DMS153 treated with DMSO at 0.1 percent for 48 hours (cell line): ENCODE data around the gene USP15.

Source experiments
- DNase-seq: peaks from one replicate; lab custom pipeline; 2025; ENCODE audit not compliant: unreplicated experiment; lab: John Stamatoyannopoulos, UW

Gene USP15

DNA sequence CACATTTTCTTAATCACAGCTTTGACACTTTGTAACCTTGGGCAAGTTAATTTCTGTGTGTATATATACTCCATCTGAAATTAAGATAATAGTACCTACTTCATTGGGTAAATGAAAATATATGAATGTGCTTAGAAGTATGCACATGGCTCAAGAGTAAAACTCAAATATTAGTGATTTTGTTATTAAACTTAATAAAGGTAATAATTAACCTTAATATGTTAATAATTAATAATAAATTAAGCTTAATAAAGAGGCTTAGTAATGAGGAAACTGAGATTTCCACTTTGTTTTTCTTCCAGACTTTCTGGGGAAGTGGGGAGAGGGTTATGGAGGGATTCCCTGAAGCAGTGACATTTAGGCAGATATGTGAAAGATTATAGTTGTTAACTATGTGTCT is 19.8 kb downstream of the USP15 start:
- DNase-seq = no peak

DNA sequence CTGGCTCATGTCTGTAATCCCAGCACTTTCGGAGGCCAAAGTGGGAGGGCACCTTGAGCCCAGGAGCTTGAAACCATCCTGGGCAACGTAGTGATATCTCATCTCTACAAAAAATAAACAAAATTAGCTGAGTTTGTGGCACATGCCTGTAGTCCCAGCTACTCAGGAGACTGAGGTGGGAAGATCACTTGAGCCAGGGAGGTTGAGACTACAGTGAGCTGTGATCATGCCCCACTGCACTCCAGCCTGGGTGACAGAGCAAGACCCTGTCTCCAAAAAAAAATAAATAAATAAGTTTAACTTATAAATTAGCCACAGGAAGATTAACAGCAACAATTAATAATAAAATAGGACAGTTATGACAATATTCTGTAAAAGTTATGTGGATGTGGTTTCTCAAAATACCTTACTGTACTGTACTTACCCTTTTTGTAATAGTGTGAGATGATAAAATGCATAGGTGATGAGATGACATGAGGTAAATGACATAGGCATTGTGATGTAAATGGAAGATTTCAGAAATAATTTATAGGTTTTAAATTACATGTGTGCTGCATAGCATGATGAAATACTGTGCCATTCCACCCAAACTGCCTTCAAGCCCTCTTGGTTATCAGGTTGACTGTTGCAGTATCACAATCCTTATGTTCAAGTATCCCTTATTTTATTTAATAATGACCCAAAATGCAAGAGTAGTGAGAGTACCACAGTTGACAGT is 22.0 kb downstream of the USP15 start:
- DNase-seq = no peak

DNA sequence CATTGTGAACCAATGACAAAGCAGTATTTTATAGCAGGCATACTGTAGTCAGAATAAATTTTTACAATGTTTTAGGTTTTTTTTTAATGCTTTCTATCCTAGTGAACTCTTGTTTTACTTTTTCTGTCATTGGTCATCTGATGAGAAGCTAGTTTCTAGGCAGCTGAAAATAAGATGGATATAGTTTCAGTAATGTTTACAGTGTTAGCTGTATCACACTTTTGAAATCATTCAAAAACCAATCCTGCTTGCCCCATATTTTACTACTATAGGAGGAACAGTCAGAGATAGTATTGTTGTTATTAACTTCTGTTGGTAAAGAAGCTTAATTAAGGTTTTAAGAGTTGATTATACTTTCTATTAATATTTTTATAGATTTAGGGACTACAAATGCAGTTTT is 24.5 kb downstream of the USP15 start:
- no peak for DNase-seq

DNA sequence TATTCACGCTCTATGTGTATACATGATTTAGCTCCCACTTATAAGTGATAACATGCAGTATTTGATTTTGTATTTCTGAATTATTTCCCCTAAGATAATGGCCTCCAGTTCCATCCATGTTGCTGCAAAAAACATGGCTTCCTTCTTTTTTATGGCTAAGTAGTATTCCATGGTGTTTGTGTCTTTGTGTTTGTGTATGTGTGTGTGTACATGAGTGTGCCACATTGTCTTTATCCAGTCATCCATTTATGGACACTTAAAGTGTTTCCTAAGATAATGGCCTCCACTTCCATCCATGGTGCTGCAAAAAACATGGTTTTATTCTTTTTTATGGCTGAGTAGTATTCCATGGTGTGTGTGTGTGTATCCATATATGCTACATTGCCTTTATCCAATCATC is 25.1 kb downstream of the USP15 start:
- DNase-seq = no peak

DNA sequence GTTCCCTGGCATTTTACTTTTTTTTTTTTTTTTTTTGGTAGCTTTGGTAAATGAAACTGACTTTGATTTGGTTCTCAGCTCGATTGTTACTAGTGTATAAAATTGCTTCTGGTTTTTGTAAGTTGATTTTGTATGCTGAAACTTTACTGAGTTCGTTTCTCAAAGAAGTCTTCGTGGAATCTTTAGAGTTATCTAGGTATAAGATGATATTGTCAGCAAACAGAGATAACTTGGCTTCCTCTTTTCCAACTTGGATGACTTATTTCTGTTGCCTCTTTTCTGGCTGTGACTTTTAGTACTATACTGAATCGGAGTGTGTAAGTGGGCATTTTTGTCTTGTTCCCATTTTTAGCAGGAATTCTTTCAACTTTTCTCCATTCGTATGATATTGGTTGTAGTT is 28.1 kb downstream of the USP15 start:
- no peak for DNase-seq

DNA sequence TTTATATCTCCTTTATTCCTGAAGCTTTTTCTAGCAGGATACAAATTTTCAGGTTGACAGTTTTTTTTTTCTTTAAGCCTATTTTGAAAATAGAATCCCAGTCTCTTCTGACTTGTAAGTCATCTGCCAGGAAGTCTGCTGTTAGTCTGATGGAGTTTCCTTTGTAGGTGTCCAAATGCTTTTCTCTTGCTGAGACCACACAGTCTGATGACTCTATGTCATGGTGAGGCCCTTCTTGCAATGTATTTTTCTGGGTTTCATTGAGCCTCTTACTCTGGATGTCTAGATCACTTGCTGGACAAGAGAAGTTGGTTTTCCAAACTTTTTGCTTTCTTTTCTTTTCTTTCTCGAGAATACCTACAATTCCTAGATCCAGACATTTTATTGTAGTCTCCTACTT is 30.6 kb downstream of the USP15 start:
- no peak for DNase-seq

DNA sequence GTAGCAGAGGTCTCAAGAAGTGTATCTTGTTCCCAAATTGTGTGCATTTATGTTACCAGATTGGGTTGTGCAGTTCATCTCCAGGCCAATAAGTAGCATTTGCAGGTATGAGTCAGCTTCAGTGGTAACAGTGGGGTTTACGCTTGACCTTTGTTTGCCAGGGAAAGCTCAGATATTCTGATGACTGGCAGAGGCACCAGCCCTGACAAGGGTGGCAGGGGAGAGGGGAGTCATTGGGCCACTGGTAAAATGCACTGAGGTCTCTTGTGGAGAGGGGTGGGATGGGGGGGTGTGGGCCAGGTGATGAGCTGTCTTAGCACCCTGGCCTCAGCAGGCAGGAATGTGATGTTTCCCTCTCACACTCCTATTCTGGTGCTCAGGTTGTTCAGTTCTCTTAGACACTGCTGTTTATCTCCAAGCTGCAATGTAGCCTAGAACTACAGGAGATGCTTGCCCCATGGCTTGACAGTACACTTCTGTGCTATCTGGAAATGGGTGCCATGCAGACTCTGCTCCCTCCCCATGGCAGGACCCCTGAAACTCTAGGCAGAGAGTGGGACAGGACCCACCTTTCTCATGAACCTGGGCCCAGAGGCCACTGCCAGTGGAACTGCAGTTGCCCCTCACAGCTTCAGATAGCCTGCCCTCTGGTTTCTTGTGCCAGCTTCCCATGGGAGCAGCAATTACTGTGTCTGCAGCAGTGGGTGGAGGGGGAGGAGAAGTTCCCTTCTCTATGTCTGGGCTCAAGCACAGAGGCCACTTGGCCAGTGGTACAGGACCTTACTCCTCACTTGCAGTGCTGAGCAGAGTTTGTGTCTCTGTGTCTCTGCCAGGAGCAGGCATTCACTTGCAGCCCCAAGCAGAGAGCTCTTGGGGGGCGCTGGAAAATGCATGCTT is 31.9 kb downstream of the USP15 start:
- DNase-seq = no peak

DNA sequence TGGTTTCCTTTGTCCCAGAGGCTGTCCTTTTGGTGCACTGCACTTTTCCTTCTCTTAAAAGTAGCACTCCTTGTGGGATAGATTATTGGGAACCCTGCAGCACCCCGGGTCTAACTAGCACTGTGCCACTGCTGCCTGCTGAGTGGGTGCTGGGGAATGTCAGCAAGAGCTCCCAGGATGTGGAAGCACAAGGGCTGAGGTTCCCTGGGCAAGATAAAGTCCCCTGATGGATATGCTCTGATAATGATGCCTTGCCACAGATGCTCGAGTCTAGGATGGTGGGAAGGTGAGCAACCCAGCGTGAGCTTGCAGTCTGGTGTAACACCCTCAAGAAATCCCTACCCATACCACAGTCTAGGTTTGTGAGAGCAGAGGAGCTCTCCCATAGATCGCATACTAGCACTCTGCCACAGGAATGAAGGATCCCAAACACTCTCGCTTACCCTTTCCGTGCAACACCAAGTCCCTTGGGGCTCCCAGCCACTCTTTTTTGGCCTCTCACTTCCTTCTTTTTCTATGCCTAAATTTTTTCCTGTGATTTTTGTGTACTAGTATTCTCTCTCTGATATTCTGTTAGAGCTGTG is 32.6 kb downstream of the USP15 start:
- no peak for DNase-seq

DNA sequence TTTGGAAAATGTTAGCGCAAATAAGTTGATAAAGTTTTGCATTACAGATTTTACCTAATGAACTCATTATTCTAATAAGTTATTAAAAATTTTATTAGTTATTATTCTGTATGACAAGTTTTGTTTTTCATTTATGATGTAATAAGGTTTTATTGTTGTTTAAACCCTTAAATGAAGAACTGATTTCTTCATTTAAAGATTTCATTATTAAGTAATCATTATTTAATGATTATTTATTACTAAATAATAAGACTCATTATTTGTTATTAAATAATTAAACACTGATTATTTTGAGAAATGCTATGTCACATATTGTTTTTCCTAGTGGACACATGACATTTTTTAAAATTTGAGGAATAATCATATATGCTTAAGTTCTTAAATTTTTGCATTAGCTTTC is 34.2 kb downstream of the USP15 start:
- DNase-seq = no peak

DNA sequence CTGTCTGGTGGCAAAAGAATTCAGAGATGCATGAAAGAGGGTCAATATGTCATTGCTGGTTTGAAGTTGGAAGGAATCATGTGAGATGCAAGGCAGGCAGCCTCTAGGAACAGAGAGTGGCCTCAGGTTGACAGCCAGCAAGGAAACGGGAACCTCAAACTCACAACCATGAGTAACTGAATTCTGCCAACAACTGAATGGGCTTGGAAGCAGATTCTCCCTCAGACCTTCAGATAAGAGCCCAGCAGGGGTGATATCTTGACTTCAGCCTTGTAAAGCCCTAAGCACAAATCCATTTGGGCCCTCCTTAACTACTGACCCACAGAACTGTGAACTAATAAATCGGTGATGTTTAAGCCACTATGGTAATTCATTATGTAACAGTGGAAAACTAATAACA is 35.8 kb downstream of the USP15 start:
- DNase-seq = no peak

DNA sequence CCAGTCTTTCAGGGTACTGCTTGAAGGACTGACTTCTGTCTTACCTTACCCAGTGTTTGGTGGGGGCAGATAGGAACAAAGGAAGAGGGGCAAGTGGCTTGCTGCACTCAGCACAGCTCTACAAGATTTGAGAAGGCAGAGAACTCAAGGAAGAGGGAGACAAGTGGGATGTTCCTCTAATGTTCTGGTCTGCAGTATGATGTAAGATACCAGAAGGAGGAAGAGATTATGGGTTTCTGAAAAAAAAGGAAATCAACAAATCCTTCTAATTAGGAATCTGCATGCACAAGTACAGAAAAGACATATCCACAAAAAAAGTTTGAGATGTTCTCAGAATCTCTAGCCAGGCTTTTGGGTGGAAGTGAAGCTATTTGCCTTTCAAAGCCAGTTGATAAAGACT is 37.1 kb downstream of the USP15 start:
- DNase-seq = no peak

DNA sequence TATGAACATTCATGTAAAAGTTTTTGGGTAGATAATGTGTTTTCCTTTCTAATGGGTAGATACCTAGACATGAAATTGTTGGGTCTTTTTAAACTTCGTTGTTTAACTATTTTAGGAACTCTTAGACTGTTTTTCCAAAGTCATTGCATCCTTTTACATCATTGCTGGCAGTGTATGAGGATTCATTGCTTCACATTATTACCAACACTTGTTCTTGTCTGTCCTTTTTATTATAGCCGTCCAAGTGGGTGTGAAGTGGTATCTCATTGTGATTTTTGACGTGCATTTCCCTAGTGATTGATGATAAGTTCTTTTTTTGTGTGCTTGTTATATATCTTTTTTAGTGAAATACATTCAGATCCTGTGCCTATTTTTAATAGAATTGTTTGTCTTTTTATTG is 39.4 kb downstream of the USP15 start:
- no peak for DNase-seq

DNA sequence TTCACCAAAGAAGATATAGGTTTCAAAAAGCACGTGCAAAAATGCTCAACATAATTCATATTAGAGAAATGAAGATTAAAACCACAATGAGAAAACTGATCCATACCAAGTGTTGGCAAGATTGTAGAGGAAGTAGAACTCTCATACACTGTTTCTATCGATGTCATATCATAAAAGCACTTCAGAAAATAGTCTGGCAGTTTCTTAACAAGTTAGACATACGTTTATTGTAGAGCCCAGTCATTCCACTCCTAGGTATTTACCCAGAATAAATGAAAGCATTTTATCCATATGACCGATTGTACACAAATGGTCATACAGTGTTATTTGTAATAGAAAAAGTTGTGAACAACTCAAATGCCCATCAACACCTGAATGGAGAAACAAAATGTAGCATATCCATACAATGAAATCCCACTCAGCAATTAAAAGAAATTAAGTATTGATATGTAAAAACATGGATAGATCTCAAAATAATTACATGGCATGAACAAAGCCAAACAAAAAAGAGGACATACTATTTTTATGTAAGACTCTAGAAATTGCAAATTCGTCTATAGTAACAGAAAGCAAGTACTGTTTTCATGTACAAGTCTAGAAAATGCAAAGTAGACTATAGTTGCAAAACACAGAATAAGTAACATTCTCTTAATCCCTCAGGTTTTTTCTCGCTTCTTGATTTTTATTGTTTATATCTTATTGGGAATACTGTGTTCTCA is 41.0 kb downstream of the USP15 start:
- DNase-seq = no peak

DNA sequence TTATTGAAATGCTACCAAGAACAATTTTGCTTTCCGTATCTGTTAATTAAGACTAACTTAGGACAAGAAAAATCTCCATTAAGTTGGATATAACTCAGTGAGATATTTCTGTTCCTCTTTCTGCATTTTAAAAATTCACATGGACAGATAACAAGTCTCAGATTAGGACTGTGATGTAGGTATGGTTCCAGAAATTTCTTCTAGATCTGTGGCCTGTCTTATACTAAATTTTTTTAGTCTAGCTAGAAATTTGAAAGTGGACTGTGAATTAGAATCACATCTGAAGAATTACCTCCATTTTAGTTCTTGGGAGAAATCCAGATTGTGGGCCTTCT is 41.6 kb downstream of the USP15 start:
- DNase-seq = no peak

DNA sequence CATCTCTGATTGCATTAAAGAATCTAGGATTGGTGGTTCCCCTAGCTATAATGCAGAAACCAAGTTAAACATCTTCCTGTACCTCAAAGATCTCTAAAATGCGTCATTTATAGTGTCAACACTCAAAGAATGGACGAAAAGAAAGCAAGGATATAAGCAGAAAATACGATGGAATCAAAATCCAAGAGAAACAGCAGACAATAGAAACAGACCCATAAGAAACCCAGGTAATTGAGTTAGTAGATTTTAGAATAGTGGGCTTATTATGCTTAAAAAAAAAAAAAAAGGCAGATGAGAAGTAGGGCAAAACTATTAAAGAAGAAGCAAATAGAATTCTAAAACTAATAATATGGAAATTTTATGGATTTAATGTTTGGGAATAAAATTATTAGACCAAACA is 44.4 kb downstream of the USP15 start:
- DNase-seq = no peak

DNA sequence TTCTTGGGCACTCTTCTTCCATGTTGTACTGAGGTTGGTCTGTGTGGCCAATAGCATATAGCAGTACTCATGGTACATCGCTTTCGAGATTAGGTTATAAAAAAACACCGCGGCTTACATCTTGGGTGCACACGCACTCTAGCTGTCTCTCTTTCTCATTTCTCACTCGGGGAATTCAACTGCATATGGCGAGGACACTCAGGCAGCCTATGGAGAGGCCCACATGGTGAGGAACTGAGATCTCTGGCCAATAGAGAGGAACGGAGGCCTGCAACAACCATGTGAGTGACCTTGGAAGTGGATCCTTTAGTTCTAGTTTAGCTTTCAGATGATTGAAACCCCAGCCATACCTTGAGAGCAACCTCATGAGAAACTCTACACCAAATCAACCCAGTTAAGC is 45.6 kb downstream of the USP15 start:
- no peak for DNase-seq

DNA sequence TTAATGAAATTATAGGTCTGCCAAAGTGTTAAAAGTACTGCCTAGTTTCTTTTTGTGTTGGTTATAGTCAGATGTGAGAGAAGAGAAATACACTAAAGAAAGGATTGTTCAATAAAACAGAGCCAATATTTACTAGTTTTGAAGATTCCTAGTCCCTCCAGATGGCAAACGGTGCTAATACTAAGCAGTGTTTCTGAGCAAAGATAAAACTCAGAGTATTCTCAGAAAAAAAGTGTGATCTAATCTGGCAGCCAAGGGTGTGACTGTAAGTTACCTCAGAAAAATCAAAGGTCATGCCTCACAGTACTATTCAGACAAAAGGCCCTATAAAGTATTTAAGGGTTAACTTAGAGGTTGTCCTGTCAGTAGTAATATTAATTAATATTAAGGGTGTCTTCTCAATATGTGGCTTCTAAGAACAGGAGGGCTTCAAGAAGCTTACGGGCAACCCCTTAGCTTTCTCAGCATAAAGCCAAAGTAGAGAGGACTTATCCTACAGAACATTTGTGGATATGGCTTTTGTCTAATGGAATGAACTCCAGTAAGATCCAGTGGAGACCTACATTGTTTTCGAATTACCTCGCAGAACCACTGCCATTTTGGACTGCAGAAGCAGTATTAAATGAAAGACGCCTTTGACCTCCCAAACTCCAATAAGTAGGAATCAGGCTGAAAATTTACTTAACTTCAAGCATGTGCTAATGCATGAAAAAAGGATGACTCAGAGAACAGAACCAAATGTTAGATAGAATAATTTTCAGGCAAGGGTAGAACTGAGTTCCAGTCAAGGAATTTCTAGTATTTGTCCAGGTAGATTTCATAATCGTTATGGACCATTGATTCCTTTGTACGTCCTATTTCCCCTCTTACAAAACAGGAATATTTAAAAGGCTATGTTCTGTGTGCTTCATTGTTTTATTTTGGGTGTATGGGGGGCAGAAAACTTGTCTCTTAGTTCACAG is 46.6 kb downstream of the USP15 start:
- no peak for DNase-seq

DNA sequence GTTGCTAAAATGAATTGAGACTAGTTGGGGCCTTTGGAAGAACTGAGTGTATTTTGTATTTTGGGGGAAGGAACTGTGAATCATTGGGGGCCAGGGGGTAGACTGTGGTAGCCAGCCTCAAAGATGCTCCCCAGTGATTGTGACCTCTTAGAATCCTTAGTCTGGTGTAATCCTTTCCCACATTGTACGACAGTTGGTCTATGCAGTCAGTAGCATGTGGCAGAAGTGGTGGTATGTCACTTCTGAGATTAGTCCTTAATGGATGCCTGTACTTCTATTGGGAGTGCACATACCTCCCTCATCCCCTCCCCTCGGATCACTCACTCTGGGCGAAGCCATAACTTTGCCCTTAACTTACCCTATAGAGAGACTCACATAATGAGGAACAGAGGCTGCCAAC is 48.0 kb downstream of the USP15 start:
- no peak for DNase-seq

DNA sequence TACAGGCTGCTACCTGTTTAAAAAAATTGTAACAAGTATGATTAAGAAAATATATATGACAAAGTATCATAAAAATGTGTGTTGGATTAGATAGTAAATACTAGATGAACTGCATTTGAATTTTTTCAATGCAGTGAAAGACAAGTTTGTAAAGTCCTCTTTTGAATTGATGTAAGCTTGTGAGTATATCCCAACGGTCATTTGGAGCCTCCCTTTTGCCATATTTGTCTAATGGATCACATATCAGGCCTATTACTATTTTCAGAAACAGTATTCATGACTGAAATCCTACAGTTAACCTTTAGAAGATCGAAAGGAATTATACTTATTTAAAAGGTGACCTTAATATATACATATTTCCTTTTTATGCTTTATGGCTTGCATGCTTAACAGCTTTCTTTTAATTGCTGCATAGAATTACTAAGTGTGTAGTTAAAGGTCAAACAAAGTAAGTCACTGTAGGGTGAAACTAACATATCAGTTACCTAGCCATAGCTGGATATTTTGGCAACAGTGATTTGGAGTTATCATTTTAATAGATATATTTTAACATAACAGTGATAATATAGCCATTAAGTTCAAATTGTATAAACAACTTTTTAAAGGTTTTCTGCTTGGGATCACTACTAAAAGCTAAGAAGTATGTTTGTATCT is 53.6 kb downstream of the USP15 start:
- no peak for DNase-seq

DNA sequence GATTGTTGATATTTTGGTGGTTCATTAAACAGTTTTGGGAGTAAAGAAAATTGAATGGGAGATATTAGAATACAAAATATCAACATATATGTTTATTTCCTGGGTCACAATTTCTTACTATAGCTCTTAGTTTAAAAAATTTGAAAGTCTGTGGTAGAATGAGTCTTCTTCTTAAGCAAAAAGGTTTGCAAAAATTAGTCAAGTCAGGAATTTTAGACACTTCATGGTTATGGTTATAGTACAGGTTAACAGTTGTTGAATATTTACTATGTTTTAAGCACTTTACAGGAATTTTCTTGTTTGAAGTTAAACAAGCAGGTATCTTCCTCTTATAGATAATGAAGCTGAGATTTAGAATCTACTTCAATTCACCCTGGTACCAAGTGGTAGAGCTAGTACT is 56.8 kb downstream of the USP15 start:
- DNase-seq = no peak
